Panc1 (cell line): ENCODE data around the gene DRGX.

Experiments
- CTCF ChIP-seq: fragments of 450-650 bp; IDR thresholded peaks from 2 replicates; pipeline ENCODE4 v1.5.1; 2017; ENCODE audit warnings: mild to moderate bottlenecking
- POLR2AphosphoS5 ChIP-seq: IDR thresholded peaks from 2 replicates; pipeline ENCODE4 v1.6.1; 2012; ENCODE audit warnings: mild to moderate bottlenecking, low read depth, low read length, moderate library complexity
- REST ChIP-seq, 2 experiments: IDR thresholded peaks; 2 replicates each; pipeline ENCODE4 v1.6.1; 2011 to 2012; ENCODE audit warnings: low read depth in 2 of 2, control low read depth in 1 of 2, low read length in 1 of 2, mild to moderate bottlenecking in 1 of 2, moderate library complexity in 1 of 2; ENCODE audit not compliant: insufficient read depth in 1 of 2
- SIN3A ChIP-seq: IDR thresholded peaks from 2 replicates; pipeline ENCODE4 v1.6.1; 2012; ENCODE audit warnings: low read depth, mild to moderate bottlenecking, low read length, moderate library complexity, borderline replicate concordance; ENCODE audit not compliant: insufficient read depth
- TCF7L2 ChIP-seq: IDR thresholded peaks from 2 replicates; pipeline ENCODE4 v1.6.1; 2011; ENCODE audit warnings: mild to moderate bottlenecking, low read depth, low read length, inconsistent platforms

- no peak for TF ChIP-seq SIN3A
- no peak for TF ChIP-seq POLR2AphosphoS5
- no peak for TF ChIP-seq CTCF
- TF ChIP-seq REST (IDR thresholded peaks at IDR 0.05; ENCODE audit: insufficient read depth in 1 of 2, low read depth in 2 of 2, low read length in 1 of 2) = no peak
- TF ChIP-seq TCF7L2 = no peak
These were observed 63.1 kb downstream of the DRGX start for GRCh38 chr10:49332768-49333167.
